GM21529 (cell line): ENCODE measurements around the gene TMEM245.
"Not testable (repeated sequence)": the region's sequence is repeated elsewhere in the genome, so short reads cannot be mapped to it uniquely, and the experiment has no call there.

ENCODE experiments used
- ATAC-seq: cut with Tn5 transposase; IDR thresholded peaks from one replicate; pipeline ENCODE4 v1.9.1; 2021; ENCODE audit not compliant: unreplicated experiment

Gene TMEM245

GRCh38 chr9:109072133-109072692, 47.5 kb downstream of the TMEM245 start:
- no peak for ATAC-seq

GRCh38 chr9:109068764-109069163, 51.0 kb downstream of the TMEM245 start:
- no peak for ATAC-seq

GRCh38 chr9:109064963-109065702, 54.6 kb downstream of the TMEM245 start:
- no peak for ATAC-seq

GRCh38 chr9:109063760-109064159, 56.0 kb downstream of the TMEM245 start:
- no peak for ATAC-seq

DNA sequence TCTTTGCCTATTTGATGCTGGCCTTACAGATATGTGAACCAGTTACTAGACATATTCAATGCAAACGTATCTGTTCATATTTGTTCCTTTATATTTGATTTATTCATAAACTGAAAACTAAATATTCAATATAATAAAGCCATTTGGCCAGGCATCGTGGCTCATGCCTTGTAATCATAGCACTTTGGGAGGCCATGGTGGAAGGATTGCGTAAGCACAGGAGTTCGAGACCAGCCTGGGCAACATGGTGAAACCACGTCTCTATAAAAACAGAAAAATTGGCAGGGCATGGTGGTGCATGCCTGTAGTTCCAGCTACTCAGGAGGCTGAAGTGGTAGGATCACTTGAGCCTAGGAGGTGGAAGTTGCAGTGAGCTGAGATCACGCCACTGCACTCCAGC, 57.2 kb downstream of the TMEM245 start:
- ATAC-seq, result no peak

- ATAC-seq, result no peak
These were observed 59.6 kb downstream of the TMEM245 start for GRCh38 chr9:109060191-109060590.

- ATAC-seq, result not testable (repeated sequence)
These were observed 66.6 kb downstream of the TMEM245 start for GRCh38 chr9:109053121-109053520.

DNA sequence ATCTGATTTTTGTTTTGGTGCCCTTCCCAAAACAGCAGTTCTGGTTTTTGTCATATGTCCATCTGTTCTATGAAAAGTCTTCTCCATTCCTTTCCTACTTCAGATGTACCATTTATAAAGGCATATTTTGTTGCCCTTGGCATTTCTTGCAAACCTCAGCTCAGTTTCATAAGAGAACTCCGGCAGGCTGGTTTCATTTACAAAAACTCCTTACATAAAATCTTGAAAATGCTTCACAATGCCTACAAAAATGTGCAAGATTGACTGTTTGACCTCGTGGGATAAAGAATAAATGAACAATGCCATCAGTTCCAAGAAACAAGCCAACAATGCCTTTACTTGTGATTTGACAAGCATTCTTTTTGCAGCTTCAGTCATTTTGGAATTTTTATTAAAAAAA, 67.3 kb downstream of the TMEM245 start:
- ATAC-seq, result no peak

DNA sequence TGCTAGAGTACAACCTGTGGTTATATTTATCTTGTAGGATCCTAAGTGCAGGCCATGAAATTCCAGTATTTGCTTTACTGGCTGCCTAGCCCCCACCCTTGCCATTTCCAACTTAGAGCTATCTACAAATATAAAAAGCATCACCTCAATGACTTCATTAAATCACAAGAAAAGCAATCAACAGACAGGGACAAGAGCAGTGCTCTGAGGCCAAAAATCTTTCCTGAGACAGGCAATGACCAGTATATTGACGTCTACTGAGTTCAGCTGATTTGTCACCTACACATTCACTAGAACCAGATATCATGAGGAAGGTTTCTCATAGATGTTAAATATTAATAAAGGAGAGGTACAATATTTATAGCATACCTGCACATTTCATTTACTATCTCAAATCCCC, 68.0 kb downstream of the TMEM245 start:
- ATAC-seq, result no peak

DNA sequence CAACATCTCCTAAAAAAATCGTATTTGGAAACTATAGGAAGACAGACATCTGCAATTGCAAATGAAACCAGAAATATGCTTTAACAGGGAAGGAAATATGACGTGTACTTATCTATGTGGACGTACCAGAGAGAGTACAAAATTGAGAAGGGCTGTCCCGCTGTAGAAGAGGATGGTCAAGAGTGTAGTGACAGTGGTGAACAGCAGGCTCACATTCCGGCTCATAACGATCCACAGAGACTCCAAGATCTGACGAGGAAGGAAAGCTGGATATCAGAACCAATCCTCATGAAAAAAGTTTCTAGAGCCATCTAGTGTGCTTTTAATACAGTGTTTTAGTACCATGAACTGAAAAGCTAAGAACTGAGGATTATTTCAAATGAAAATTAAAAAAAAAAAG, 69.3 kb downstream of the TMEM245 start:
- ATAC-seq, result no peak

- no peak for ATAC-seq
These were observed 70.9 kb downstream of the TMEM245 start for GRCh38 chr9:109048822-109049221.

- ATAC-seq, result no peak
These were observed 72.5 kb downstream of the TMEM245 start for GRCh38 chr9:109047259-109047658.

DNA sequence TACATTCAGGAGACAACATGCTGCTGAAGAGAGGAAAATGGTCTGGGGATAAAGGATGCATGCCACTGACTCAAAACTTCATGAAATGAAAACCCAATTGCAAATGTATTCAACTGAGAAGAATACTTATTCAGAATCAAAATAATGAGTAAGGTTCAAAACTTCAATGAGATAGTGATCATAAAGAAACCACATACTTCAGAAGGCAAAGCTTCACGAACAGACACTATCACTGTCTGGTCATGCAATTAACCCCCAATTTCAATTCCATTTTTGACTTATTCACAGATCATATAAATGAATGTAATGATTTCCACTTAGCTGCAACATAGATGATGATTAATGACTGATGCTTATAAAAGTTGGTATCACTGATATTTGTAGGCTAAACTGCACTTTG, 73.4 kb downstream of the TMEM245 start:
- ATAC-seq, result no peak

DNA sequence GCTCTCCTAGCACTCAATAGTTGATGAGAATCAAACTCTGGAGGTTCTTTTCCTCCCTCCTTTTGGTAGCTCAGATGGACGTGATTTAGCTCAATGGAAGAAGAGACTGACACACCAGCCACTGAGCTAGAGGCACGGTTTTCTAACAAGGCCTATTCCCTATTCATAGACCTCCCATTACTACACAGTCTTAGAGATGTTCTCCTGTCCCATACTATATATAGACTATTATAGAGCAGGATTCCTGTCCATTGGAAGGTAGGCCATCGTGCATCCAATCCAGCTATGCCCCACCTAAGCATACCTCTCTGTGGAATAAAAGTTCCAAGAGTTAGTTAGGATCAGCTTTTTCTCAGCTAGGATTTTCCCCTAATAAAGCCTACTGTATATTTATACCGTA, 76.2 kb downstream of the TMEM245 start:
- no peak for ATAC-seq

- no peak for ATAC-seq
These were observed 79.2 kb downstream of the TMEM245 start for GRCh38 chr9:109040571-109040970.

- ATAC-seq, result no peak
These were observed 80.2 kb downstream of the TMEM245 start for GRCh38 chr9:109039539-109039938.

GRCh38 chr9:109037946-109038715, 81.6 kb downstream of the TMEM245 start:
- ATAC-seq, result no peak

DNA sequence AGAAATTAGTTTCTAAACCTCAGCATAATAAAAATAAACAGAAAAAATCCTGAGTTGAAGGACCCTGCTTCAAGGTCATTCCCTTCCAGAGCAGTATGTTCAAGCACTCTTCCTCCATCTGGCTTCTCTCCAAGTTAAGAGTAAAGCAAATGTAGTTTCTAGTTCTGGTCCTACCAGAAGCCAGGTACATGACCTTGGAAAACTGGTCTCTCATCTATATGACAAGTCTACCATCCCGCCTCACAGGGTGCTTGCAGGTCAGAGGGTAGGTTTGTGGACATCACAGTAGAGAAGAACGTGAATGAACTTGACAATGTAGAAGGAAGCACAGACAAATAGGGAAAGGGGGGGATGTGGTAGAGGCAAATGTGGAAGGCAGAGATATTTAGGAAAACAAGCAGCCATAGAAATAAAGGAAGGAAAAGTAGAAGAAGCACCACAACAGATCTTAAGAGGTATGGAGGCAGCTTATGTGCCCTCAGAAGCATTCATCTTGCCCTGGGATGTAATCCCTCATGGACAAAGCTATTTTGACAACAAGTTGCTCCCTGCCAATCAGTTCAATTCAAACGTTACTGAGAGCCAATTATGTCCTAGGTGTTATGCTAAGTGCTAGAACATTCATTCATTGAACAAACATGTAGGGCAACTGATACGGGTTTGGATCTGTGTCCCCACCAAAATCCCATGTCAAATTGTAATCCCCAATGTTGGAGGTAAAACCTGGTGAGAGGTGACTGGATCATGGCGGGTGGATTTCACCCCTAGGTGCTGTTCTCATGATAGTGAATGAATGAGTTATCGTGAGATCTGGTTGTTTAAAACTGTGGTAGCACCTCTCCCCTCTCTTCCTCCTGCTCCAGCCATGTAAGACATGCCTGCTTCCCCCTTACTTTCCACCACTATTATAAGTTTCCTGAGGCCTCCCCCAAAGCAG, 82.7 kb downstream of the TMEM245 start:
- no peak for ATAC-seq

GRCh38 chr9:109035684-109036423, 83.9 kb downstream of the TMEM245 start:
- no peak for ATAC-seq

DNA sequence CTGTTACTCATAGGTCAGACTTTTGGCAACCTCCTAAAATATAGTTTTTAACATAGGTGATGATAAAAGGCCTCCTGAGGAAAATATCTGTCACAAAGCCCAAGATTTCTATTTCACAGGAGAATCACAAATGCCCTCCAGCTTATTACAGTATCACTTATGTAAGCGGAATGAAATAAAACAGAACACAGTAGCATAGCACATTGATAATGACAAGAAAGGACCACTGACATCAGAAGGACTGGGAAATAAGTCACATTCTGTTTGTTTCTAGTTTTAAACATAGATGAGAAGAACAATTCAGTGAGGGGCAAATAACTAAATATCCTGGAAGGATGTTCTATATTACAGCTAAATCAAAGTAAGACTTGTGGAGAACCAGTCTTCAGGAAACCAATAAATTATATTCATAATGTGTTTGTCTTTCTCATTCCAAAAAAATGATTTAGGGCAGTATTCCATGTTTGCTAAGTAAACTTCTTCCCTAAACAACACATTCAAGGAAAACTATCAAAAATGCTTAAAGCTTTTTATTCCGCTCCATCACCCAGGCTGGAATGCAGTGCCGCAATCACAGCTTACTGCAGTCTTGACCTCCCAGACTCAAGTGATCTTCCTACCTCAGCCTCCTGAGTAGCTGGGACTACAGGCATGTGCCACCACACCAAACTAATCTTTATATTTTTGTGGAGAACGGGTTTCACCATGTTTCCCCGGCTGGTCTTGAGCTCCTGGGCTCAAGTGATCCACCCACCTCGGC, 85.6 kb downstream of the TMEM245 start:
- no peak for ATAC-seq
